ENCODE results near the gene TMCO6.
"Not testable (repeated sequence)": the region's sequence is repeated elsewhere in the genome, so short reads cannot be mapped to it uniquely, and the experiment has no call there.

The TMCO6 gene

DNA sequence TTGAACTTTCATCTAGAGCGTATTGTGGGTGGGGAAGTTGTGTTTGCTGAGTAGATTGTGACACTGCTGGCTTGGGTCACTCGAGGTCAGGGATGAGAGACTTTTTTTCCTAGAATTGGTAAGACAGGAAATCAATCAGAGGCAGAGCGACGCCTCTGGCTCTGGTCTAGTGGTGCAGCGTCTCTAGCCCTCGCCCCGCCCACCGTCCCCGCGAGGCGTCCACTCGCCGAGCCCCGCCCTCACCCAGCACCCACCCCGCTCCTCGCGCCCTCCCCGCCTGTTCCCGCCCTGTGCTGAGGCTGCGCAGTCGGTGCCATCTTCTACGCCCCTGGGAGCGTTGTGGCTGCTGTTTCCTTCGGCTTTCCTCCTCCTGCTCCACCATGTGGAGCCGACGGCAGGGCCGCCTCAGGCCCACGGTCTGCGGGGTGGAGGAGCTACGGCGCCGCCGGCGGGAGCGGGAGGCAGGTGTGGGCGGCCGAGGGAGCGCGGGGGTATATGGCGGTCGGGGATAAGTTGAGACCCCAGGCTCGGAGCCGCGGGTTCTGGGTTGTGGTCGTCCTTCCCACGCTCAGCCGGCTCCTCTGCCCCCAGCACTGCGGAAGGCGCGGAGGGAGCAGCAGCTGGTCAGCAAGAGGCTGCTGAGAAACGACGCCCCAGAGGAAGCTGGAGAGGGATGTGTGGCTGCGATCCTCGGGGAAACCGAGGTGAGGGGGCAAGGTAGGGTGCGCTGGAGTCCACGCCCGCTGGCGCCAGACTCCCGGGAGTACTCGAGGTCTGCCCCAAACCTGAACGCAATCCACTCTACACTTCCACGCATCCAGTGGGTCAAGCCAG is at the start of gene TMCO6:
Gene TMCO6 (plus strand): TSS at position 304 of the 834 bp plus-strand sequence. CDS start 77 bp downstream, at position 381.
- peak; percentile 98 for DNase-seq

DNA sequence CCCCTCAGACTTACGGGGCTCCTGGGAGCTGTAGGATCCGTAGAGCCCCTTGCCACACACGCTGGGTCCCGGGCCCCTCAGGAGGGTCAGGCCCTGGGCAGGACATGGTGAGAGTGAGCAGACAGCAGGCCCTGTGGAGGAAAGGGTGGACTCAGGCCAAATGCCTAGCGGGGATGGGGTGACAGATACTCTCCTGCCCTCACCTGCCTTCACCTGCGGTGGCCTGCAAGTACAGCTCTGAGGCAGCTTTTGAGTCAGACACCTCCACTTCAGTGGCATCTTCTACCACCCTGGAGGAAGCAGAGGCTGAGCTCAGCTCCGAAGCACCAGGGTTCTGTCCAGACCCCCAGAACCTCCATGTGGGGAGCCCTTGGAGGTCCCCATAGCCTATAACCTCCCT is 48.4 kb upstream of the TMCO6 start:
- no peak for DNase-seq

DNA sequence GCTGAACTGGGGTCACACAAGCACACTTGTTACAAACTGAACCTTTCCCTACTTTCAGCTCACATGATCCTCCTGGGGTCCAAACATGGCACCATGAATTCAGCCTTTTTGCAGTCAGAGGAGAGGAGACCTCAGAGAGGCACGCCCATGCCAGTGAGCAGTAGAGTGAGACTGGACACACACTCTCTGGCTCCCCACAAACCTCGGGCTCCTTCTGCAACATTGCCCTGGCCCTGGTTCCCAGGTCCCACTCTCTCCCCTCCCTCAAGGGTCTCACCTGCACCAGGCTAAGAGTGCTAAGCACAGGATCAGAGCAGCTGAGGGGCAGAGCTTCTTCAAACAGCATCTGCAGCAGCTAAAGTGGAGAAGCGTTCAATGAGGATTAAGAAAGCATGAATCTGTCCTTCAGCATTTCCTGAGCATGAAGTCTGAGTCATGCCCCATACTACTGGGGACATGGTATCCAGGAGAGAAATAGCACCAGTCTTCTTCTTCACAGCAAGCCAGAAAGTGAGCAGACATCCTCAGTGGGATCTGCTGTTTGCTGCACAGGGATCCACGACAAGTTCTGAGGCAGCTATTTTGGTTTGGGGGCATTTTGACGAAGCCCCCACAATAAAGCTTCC is 47.4 kb upstream of the TMCO6 start:
- no peak for DNase-seq

DNA sequence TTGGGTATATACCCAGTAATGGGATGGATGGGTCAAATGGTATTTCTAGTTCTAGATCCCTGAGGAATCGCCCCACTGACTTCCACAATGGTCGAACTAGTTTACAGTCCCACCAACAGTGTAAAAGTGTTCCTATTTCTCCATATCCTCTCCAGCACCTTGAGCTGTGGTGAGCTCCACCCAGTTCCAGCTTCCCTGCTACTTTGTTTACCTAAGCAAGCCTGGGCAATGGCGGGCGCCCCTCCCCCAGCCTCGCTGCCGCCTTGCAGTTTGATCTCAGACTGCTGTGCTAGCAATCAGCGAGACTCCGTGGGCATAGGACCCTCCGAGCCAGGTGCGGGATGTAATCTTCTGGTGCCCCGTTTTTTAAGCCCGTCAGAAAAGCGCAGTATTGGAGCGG is 46.2 kb upstream of the TMCO6 start:
- not testable (repeated sequence) for DNase-seq

DNA sequence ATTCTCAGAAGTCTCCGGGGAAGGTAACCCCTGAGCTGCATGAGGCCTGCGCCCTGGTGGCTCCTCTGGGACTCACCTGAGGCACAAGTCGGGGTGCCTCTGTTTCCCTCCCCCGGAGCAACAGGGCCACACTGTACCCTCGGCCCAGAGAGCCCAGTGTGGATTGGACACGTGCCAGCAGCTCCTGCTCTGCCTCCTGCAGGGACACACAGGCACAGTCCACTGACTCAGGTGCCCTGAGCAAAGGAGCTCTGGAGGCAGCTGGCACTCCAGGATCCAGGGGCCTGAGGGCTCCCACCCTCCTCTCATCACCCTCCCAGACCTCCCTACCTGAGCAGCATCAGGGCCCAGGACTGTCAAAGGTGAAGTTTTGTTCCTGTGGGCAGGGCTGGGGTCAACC is 45.1 kb upstream of the TMCO6 start:
- DNase-seq, result no peak

DNA sequence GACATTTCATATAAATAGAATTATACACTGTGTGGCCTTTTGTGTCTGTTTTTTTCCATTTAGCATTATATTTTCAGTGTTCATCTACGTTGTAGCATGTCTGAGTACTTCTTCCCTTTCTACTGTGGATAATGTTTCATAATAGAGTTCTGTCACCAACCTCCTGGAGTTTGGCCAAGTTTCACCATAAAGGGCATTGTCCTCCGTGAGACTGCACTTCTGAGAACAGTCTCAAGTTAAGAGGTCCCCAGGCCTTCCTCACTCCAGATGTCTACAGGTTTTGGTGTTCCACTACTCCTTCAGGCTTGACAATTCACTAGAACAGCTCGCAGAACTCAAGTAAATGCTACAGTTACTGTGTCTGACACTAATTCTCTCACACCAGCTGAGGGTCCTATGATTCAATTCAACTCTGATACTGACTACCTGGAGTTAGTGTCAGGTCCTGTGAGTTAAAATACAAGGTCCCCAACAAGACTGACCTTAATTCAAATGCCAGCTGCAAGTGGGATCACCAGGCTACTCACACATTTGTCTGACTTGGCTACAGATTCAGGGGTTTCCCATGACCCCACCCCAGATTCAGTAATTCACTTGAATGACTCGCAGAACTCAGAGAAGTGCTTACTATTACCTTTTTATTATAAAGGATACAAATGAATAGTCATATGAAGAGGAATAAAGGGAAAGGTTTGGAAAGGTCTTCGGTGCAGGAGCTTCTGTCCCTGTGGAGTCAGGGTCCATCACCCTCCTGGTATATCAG is 43.5 kb upstream of the TMCO6 start:
- no peak for DNase-seq

DNA sequence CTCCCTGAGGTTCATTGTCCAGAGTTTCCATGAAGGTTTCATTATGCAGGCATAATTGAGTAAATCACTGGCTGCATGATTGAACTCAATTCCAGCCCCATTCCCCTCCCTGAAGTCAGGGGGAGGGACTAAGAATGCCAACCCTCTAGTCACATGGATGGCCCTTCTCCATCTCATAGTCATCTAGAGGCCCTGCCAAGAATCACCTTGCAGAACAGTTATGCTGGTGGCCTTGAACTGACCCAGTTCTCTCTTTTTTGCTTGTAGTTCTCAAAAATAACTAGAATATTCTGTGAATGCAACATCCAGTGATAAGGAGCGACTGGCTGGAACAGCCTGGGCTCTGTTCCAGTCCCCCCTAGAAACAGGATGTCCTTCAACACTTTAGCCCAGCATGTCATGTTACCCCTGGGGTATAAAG is 42.9 kb upstream of the TMCO6 start:
- no peak for DNase-seq

DNA sequence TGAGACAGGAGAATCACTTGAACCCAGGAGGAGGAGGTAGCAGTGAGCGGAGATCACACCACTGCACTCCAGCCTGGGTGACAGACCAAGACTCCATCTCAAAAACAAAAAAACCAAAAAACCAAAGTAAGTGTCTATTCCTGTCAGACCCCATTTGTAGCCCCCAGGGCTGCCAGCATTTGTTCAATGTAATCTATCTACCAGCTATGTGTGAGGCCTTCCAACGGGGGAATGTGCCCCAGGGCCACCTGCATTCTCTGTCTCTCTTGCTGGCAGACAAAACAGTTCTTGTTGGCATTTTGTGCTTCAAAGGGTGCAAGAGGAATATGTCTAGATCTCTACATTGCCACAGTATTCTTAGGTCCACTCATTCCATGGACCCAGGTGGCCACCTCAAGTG is 40.4 kb upstream of the TMCO6 start:
- no peak for DNase-seq

DNA sequence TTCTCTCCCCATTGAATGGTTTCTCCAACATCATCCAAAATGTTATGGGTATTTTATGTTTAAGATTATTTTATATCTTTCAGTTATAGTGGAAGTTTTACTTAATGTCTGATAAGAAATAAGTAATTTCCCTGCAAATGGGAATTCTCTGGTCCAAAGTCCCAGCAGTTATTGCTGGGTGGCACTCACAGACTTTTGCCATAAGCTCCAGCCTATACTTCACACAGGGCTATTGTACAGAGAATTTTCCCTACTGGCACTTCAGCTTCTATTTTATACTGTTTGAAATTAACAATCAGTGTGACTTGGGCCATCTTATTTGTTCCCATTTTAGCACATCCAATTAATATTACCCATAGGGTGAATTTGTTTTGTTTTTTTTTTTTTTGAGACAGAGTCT is 39.2 kb upstream of the TMCO6 start:
- DNase-seq, result no peak

DNA sequence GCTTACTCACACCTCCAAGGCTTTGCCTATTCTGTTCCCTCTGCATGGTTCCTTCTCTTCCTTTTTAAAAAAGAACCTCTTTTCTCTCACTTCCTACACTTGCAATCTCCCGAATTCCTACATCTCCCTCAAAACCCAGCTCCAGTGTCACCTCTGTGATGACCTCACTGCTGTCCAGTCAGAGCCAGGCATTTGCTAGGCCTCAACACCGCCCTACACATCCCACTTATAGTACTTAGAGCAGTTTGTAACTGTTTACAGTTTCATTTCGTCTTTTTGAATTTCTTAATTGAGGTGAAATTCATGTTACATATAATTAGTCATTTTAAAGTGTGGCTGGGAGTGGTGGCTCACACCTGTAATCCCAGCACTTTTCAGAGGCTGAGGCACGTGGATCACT is 37.1 kb upstream of the TMCO6 start:
- DNase-seq, result no peak

DNA sequence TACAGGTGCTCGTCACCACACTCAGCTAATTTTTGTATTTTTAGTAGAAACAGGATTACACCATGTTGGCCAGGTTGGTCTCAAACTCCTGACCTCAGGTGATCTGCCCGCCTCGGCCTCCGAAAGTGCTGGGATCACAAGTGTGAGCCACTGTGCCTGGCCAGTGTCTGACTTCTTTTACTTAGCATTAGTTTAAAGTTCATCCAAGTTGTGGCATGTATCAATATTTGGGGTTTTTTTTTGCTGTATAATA is 35.9 kb upstream of the TMCO6 start:
- DNase-seq, result not testable (repeated sequence)

DNA sequence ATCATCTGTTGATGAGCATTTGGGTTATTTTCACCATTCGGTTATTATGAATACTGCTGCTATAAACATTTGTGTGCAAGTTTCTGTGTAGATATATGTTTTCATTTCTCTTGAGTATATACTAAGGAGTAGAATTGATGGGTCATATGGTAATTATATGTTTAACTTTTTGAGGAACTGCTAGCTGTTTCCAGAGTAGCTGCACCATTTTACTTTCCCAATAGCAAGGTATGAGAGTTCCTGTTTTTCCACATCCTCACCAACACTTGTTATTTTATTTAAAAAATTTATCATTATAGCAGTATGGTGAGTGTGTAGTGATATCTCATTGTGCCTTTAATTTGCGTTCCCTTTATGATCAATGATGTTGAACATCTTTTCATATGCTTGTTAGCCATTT is 35.5 kb upstream of the TMCO6 start:
- no peak for DNase-seq

DNA sequence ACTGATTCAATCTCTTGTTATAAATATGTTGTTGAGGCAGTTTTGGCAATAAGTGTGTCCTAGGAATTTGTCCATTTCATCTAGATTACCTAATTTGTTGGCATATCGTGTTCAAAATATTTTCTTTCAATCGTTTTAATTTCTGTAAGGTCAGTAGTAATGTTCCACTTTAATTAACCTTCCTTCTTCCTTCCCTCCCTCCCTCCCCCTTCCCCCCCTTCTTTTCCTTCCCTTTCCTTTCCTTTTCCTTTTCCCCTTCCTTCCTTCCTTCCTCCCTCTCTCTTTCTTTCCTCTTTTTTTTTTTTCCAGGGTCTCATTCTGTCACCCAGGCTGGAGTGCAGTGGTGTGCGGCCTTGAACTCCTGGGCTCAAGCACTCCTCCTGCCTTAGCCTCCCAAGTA is 33.4 kb upstream of the TMCO6 start:
- DNase-seq, result no peak

DNA sequence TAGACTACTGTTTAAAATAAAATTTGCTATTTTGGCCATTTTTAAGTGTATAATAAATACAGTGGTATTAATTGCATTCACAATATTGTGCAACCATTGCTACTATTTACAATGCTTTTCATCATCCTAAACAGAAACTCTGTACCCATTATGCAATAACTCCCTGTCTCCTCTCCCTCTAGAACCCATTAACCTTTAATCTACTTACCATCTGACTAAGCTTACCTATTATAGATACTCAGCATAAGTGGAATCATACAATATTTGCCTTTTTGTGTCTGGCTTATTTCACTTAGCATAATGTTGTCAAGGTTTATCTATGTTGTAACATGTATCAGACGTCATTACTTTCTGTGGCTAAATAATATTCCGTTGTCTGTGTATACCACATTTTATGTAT is 32.2 kb upstream of the TMCO6 start:
- DNase-seq, result no peak

DNA sequence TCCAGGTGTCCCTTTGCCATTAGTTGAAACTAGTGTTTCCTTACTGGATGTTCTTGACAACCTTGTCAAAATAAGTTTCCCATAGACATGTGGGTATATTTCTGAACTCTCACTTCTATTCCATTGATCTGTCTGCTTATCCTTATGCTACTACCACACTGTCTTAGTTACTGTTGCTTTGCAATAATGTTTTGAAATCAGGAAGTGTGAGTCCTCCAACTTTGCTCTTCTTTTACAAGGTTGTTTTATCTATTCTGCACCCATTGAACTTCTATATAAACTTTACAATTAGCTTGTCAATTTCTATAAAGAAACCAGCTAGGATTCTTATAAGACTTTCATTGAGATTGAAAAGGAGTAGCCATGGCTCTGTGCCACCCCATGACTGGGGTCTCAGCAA is 30.5 kb upstream of the TMCO6 start:
- no peak for DNase-seq

DNA sequence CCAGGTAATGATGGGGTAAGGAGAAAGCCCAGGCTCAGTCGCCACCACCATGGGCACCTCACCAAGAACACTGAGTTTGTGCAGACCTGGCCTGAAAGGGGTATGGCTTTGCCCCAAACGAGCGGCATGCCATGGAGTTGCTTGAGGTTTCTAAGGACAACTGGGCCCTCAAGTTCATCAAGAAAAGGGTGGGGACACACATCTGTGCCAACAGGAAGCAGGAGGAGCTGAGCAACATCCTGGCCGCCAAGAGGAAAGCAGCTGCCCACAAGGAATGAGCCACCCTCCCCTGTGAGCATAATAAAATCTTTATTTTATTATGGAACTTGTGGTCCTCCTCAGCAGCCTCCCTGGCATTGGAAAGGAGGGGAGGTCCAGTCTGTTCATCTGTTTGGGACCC is 30.1 kb upstream of the TMCO6 start:
- no peak for DNase-seq

DNA sequence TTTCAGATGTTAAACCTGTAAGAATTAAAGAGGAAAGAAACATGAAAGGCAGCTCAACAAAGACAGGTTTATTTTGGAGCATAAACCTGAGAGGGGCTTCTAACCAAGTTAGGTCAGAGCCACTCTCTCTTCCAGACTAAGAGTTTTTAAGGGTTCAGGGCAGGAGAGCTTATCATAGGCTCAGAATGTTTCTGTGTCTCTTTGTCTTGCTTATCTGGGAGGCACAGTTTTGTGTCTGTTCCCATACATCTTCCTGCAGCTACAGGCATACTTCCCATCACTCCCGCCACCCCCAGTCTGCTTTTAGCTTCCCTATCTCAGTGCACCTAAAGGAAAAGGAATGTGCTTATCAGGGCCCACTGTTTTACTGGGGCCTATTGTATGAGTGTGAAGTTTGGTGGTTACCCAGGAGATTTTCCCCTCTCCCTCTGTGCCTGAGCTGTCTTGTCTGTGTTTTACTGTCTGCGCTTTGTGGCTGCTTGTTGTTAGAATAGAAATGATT is 28.2 kb upstream of the TMCO6 start:
- DNase-seq, result no peak

DNA sequence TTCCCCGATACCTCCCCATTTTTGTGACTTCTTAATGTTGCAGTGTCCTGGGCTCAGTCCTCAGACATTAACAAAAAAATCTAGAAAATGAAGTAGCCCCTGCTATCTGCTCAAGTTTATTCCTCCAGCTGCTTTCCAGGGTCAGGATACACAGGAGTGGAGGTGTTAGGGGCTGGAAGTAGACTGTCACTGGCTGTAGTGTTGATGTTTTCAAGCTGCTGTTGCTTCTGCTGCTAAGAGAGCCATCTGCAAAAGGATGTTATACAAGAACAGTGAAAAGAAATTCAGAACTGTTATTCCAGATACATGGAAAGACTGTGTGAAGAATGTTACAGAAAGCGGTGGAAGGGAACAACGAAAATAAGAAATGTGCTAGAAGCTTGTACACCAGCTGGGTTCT is 16.9 kb upstream of the TMCO6 start:
- DNase-seq, result no peak

DNA sequence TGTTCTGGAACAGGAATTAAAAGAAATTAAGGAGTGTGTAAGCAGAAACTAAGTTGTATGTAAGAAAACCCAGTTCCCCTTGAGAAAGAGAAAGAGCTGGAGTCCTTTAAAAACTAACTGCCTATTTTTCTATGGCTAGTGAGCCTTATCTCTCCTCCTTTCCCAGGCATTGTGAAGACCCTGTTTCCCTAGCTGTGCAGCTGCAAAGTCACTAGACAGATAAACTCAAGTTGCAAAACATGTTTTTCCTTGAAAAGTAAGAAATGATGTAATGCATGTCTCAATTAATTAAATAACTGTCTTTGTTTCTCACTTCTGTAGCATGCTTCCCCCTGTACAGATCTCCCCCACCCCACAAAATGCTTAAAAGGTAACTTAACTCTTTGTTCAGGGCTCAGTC is 16.2 kb upstream of the TMCO6 start:
- not testable (repeated sequence) for DNase-seq

DNA sequence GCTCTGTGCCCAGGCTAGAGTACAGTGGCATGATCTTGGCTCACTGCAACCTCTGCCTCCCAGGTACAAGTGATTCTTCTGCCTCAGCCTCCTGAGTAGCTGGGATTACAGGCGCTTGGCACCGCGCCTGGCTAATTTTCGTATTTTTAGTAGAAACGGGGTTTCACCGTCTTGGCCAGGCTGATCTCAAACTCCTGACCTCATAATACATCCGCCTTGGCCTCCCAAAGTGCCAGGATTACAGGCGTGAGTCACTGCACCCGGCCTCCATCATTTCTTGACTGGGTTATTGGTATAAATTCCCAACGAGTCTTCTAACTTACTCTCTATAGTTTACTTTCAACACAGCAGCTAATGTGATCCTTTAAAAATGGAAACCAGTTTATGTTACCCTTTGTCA is 14.4 kb upstream of the TMCO6 start:
- not testable (repeated sequence) for DNase-seq

DNA sequence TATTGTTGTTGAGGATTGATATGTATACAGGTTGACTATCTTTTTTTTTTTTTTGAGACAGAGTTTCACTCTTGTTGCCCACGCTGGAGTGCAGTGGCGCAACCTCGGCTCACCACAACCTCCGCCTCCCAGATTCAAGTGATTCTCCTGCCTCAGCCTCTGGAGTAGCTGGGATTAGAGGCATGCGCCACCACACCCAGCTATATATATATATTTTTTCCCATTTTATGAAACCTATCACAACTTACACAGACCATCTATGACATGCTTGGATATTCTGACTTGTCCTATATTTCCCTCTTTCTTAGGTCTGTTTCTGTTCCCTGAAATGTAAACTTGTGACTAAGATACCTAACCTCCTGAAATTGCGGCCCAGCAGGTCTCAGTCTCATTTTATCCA is 11.3 kb upstream of the TMCO6 start:
- no peak for DNase-seq

DNA sequence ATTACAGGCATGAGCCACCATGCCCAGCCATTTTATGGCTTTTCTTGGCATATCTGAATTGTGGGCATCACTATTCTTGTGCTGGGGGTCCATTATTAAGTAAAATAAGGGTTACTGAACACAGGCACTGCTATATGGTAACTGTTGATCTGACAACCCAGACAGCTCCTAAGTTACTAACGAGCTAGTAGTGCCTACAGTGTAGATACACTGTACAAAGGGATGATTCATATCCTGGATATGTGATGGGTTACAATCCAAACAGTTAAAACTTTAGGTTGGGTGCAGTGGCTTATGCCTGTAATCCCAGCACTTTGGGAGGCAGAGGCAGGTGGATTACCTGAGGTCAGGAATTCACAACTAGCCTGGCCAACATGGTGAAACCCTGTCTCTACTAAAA is 10.5 kb upstream of the TMCO6 start:
- DNase-seq, result no peak

DNA sequence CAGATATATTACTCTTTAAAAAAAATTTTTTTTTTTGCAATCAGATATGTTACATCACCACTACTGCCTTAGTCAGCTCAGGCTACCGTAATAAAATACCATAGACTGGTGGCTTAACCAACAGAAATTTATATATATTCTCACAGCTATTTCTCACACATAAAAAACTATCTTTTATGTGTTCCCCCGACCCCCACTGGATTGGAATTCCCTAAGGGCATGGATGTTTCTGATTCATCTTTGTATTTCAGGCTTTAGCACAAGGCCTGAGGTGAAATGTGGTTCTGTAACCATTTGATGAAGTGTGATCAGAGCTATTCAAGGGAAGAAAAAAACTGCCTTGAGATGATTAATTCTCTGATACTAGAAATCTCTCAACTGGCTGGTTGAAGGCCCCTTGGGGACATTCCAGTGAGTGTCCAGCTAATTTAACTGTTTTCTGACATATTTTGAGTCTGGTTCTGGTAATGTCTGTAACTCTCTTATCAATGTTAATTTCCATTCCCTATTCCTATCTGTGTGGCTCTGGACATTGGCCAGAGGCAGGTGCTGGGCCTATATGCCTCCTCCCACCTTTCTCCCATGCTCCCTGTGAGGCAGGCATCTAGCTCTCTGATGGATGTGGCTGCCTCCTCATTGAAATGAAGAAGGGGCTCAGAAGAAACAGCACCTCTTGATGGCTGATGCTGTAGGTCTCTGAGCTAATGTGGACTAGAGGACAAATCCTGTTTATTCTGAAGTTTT is 8.8 kb upstream of the TMCO6 start:
- no peak for DNase-seq

Measured in activated CD4-positive, alpha-beta T cell treated with anti-CD3 and anti-CD28 coated beads, Interleukin-2, Interleukin-6, amounts not matched to agents 100 ng/mL and 50 ng/mL, durations not matched to agents 16 hours and 8 hours (primary cell).